Femur (tissue), 1 donor: ENCODE measurements around the gene CFAP298.
"Not testable (repeated sequence)": the region's sequence is repeated elsewhere in the genome, so short reads cannot be mapped to it uniquely, and the experiment has no call there.

Experiments
- DNase-seq: peaks from one replicate; pipeline ENCODE4 v3.0.0-alpha.2; 2017

The CFAP298 gene

DNA sequence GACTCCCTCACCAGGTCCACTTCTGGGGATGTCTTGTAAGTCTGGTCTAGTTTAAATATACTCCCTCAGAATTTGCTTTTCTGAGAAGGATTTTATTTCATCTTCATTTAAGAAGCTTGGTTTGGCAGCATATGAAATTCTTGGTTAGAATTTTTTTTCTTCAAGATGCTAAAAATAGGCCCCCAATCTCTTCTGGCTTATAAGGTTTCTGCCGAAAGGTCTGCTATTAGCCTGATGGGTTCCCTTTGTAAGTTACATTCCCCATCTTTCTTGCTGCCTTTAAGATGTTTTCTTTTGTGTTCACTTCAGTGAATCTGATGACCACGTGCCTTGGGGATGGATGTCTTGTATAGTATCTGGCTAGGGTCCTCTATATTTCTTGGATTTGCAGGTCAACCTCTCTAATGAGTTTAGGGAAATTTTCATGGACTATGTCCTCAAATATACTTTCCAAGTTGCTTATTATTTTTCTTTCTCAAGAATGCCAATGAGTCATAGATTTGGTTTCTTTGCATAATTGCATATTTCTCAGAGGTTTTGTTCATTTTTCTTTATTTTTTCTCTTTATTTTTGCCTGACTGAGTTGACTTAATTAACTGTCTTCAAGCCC lies 46.2 kb downstream of the CFAP298 start:
- DNase-seq, result no peak

DNA sequence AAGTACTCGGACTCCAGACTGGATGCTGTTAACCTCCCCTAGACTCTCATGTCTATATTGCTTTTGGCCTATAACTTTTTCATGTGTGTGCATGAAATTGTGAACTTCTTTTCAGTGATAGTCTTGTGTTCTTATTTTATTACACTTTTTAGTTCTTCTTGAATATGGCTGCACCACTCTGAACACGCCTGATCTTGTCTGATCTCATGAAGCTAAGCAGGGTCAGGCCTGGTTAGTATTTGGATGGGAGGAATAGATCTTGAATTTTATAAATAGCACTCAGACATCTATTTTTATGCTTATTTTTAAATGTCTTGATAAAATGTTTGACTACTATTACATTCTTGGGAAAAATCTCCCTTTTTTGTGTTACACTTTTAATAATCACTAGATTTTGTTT lies 49.3 kb downstream of the CFAP298 start:
- no peak for DNase-seq

DNA sequence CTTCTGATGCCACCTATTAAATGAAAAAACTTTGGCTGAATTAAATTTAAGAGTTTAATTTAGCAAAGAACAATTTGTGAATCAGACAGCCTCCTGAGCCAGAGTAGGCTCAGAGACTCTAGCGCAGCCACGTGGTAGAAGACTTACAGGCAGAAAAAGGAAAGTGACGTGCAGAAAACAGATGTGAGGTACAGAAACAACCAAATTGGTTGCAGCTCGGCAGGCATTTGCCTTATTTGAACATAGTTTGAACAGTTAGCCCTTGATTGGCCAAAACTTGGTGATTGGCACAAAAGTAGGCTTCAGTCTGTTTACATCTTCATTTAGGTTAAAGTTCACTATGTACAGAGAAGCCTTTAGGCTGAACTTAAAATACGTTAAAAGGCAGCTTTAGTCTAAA lies 49.8 kb downstream of the CFAP298 start:
- no peak for DNase-seq

DNA sequence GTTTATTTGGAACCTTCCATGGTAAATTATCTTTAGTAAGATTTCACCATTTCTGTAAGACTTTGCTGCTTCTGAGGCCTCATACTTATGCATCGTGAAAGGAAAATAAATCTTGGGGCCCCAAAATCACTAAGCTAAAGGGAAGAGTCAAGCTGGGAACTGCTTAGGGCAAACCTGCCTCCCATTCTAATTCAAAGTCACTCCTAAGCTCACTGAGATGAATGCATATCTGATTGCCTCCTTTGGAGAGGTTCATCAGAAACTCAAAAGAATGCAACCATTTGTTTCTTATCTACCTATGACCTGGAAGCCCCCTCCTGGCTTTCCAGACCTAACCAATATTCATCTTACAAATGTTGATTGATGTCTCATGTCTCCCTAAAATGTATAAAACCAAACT lies 50.7 kb downstream of the CFAP298 start:
- DNase-seq, result not testable (repeated sequence)

- no peak for DNase-seq
These were observed 51.3 kb downstream of the CFAP298 start for GRCh38 chr21:32560896-32561295.

DNA sequence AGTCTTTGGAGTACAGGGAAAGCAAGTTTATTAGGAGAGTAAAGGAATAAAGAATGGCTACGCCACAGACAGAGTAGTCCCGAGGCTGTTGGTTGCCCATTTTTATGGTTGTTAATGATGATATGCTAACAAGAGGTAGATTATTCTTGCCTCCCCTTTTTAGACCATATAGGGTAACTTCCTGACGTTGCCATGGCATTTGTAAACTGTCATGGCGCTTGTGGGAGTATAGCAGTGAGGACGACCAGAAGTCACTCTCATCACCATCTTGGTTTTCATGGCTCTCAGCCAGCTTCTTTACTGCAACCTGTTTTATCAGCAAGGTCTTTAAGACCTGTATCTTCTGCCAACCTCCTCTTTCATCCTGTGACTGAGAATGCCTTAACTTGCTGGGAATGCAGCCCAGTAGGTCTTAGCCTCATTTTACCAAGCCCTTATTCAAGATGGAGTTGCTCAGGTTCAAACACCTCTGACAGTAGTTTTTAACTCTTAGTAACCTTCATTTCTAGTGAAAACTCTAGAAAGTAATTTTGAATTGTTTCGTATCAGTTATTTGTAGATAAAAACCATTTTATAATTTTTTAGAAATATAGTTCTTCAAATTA lies 53.1 kb downstream of the CFAP298 start:
- no peak for DNase-seq

DNA sequence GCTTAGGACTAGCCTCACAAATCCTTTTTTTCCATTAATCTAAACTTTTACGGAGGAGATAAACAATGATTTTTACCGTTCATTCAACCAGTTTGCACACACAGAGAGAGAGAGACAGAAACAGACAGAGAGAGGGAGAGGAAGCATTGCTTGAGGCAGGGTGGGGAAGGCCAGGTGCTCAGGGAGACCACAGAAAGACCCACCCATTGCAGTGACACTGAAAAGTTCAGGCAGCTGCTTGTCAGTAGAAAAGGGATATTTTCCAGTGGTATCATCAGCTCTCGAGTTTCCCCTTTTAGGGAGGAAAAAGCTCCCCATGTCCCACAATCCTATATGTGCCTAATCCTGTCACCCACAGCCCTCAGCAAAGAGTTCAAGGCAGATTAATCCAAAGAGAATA lies 54.1 kb downstream of the CFAP298 start:
- DNase-seq, result no peak

DNA sequence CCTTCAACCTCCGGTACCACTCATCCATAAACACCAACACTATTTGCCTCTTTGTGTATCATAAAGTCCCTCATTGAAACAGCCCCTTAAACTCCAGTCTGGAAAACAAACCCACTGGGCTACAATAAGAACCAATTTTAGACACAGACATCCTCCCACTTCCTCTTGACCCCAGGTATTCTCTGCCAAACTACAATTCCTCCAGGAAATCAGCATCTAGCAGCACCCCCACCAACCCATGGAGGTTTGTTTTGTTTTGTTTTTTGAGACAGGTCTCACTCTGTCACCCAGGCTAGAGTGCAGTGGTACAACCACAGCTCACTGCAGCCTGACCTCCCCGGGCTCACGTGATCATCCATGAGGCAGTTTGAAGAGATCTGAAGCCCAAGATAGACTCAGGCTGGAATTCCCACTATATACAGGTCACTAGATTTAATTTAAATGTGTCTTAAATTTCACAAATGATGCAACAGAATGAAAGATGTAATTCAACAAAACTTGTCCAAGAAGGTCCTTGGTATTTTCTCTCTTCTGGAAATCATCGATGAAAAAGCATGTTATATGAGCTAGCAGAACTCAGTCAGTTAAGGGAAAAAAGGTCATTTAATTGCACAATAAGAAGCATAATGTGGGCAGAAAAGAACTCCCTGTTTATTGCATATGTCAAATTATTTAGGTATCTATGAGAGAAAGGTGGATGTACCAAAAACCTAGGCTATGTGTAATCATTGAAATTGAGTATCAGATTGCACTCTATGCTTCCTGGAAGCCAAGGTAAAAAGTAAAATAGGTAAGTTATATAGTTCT lies 57.1 kb downstream of the CFAP298 start:
- no peak for DNase-seq

GRCh38 chr21:32549886-32550285 lies 62.3 kb downstream of the CFAP298 start:
- no peak for DNase-seq

- DNase-seq, result no peak
These were observed 62.7 kb downstream of the CFAP298 start for GRCh38 chr21:32549440-32549839.
